Measurements from ENCODE around the gene GGT6. TPM values are rescaled to one million over a fixed set of nuclear protein-coding genes. Genes with fewer than 3 reads are reported as not detected.

Gene GGT6
- polyA plus RNA-seq, 1 of the 3 experiments (the other 2 are of a cell fraction), result not detected

DNA sequence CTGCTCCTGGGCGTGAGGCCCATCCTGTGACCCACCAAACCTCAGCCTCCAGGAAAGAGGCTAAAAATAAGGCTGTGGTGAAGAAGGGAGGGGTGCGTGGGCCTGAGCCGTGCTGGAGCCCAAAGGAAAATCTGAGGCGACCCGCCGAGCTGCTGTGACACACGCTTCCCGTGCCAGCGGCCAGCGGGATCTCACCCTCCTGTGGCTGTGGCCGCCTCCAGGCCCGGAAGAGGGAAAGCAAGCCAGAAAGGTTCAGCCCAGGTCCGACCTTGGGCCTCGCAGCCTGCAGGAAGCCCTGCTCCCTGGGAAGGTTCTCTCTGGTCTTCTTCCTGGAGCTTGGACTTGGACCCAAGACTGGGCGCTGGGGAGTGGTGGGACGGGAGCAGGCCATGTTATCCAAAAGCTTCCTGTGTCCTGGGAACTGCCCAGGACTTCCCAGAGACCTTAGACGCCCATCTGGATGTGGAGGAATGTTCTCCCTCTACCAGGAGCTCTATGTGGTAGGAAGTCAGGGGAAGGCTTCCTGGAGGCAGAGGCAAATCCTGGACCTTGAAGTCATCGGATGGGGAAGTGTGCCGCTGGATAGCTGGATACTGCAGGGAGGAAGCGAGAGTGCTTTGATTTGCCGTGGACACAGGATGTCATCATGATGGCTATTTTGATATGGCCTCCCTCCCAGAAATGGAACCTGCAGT is 50.3 kb downstream of the GGT6 start (continued):
- TF ChIP-seq GABPA (IDR thresholded peaks at IDR 0.05; ENCODE audit: low read depth) (no peak), RFX5 (IDR thresholded peaks at IDR 0.05; ENCODE audit: low read length) (no peak), GATA2 (CRISPR knock-in tag; IDR thresholded peaks at IDR 0.05) (no peak)

DNA sequence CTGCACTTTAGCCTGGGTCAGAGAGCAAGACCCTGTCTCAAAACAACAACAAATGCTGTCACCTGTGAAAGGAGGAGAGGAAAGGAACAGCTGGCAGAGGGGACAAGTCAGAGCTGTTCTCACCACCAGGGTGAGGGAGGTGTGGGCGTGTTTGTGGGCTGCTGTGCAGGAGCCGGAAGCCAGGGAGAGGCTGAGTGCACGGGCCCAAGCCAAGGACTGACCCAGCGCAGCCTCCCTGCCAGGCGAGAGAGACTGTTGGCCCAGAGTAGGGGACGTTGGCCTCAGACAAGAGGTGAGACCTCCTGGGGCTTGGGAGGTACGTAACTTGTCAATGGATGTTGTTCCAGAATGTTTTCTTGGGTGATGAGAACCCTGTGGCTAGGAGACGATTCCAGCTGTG is 51.0 kb downstream of the GGT6 start:
- Histone ChIP-seq H3K9ac (no peak overlapping the region), H3K4me1 (ENCODE audit: control insufficient read depth in 1 of 2, insufficient read depth in 2 of 2, low read depth in 1 of 2, low read length in 1 of 2) (no peaks in the 10 kb centered on the region; a peak in 1 of 4 replicates), H4K20me1 (ENCODE audit: insufficient read depth) (no peaks in the 10 kb centered on the region), H3K4me2 (no peak overlapping the region), H3K36me3 (replicated peaks in 1 of 2; ENCODE audit: control insufficient read depth in 1 of 2, insufficient read depth in 2 of 2, low read length in 1 of 2) (no peaks in the 10 kb centered on the region), H3K27ac (ENCODE audit: low read depth in 2 of 2, low read length in 1 of 2) (no peak overlapping the region), H3K4me3 (ENCODE audit: low read depth in 2 of 2, low read length in 1 of 2) (no peak overlapping the region), H3K9me2 (no peaks in the 10 kb centered on the region), H3K9me3 (no peaks in the 10 kb centered on the region), H3K79me2 (ENCODE audit: insufficient read depth) (no peaks in the 10 kb centered on the region), H2AFZ (ENCODE audit: low read depth) (no peak overlapping the region), H3K27me3 (ENCODE audit: insufficient read depth) (no peaks in the 10 kb centered on the region), H3F3A (replicated peaks; ENCODE audit: insufficient read depth) (no peaks in the 10 kb centered on the region)
- DNase-seq, result no peak
- POLR2A ChIA-PET, result no interaction called here
- WGBS (ENCODE audit: low lambda C conversion rate), result 69% methylated on average over 7 of the region's 8 CpGs
- TF ChIP-seq, protein P1, sequence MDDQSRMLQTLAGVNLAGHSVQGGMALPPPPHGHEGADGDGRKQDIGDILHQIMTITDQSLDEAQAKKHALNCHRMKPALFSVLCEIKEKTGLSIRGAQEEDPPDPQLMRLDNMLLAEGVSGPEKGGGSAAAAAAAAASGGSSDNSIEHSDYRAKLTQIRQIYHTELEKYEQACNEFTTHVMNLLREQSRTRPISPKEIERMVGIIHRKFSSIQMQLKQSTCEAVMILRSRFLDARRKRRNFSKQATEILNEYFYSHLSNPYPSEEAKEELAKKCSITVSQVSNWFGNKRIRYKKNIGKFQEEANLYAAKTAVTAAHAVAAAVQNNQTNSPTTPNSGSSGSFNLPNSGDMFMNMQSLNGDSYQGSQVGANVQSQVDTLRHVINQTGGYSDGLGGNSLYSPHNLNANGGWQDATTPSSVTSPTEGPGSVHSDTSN (IDR thresholded peaks at IDR 0.05), result no peak
- TF ChIP-seq, protein P2, sequence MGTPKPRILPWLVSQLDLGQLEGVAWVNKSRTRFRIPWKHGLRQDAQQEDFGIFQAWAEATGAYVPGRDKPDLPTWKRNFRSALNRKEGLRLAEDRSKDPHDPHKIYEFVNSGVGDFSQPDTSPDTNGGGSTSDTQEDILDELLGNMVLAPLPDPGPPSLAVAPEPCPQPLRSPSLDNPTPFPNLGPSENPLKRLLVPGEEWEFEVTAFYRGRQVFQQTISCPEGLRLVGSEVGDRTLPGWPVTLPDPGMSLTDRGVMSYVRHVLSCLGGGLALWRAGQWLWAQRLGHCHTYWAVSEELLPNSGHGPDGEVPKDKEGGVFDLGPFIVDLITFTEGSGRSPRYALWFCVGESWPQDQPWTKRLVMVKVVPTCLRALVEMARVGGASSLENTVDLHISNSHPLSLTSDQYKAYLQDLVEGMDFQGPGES (IDR thresholded peaks at IDR 0.05; ENCODE audit: low read depth, low read length), result no peak
- TF ChIP-seq POLR2AphosphoS5 (IDR thresholded peaks at IDR 0.05; ENCODE audit: low read depth, low read length) (no peak), NRF1 (IDR thresholded peaks at IDR 0.05; ENCODE audit: low read depth, low read length) (no peak), MXI1 (IDR thresholded peaks at IDR 0.05; ENCODE audit: low read depth, low read length) (no peak), RAD21 (IDR thresholded peaks at IDR 0.05; ENCODE audit: low read length) (no peak), YY1 (IDR thresholded peaks at IDR 0.05; ENCODE audit: low read depth) (no peak), EZH2phosphoT487 (IDR thresholded peaks at IDR 0.05; ENCODE audit: borderline replicate concordance, low read depth) (no peak), RXRA (IDR thresholded peaks at IDR 0.05; ENCODE audit: borderline replicate concordance, low read depth) (no peak), FOXJ3 (CRISPR knock-in tag; IDR thresholded peaks at IDR 0.05) (no peak), JUND (IDR thresholded peaks at IDR 0.05) (no peak), RCOR1 (IDR thresholded peaks at IDR 0.05; ENCODE audit: low read length) (no peak), RFX5 (IDR thresholded peaks at IDR 0.05; ENCODE audit: low read length) (no peak), NFIC (IDR thresholded peaks at IDR 0.05; ENCODE audit: borderline replicate concordance) (no peak), FOXM1 (IDR thresholded peaks at IDR 0.05; ENCODE audit: low read depth) (no peak)
- TF ChIP-seq, protein P3, sequence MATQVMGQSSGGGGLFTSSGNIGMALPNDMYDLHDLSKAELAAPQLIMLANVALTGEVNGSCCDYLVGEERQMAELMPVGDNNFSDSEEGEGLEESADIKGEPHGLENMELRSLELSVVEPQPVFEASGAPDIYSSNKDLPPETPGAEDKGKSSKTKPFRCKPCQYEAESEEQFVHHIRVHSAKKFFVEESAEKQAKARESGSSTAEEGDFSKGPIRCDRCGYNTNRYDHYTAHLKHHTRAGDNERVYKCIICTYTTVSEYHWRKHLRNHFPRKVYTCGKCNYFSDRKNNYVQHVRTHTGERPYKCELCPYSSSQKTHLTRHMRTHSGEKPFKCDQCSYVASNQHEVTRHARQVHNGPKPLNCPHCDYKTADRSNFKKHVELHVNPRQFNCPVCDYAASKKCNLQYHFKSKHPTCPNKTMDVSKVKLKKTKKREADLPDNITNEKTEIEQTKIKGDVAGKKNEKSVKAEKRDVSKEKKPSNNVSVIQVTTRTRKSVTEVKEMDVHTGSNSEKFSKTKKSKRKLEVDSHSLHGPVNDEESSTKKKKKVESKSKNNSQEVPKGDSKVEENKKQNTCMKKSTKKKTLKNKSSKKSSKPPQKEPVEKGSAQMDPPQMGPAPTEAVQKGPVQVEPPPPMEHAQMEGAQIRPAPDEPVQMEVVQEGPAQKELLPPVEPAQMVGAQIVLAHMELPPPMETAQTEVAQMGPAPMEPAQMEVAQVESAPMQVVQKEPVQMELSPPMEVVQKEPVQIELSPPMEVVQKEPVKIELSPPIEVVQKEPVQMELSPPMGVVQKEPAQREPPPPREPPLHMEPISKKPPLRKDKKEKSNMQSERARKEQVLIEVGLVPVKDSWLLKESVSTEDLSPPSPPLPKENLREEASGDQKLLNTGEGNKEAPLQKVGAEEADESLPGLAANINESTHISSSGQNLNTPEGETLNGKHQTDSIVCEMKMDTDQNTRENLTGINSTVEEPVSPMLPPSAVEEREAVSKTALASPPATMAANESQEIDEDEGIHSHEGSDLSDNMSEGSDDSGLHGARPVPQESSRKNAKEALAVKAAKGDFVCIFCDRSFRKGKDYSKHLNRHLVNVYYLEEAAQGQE (IDR thresholded peaks at IDR 0.05; ENCODE audit: low read depth, low read length), result no peak
- TF ChIP-seq, protein P4, sequence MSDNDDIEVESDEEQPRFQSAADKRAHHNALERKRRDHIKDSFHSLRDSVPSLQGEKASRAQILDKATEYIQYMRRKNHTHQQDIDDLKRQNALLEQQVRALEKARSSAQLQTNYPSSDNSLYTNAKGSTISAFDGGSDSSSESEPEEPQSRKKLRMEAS (IDR thresholded peaks at IDR 0.05; ENCODE audit: low read depth), result no peak
- TF ChIP-seq, protein P5, sequence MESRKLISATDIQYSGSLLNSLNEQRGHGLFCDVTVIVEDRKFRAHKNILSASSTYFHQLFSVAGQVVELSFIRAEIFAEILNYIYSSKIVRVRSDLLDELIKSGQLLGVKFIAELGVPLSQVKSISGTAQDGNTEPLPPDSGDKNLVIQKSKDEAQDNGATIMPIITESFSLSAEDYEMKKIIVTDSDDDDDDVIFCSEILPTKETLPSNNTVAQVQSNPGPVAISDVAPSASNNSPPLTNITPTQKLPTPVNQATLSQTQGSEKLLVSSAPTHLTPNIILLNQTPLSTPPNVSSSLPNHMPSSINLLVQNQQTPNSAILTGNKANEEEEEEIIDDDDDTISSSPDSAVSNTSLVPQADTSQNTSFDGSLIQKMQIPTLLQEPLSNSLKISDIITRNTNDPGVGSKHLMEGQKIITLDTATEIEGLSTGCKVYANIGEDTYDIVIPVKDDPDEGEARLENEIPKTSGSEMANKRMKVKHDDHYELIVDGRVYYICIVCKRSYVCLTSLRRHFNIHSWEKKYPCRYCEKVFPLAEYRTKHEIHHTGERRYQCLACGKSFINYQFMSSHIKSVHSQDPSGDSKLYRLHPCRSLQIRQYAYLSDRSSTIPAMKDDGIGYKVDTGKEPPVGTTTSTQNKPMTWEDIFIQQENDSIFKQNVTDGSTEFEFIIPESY (IDR thresholded peaks at IDR 0.05; ENCODE audit: borderline replicate concordance, low read depth), result no peak
- TF ChIP-seq, protein P6, sequence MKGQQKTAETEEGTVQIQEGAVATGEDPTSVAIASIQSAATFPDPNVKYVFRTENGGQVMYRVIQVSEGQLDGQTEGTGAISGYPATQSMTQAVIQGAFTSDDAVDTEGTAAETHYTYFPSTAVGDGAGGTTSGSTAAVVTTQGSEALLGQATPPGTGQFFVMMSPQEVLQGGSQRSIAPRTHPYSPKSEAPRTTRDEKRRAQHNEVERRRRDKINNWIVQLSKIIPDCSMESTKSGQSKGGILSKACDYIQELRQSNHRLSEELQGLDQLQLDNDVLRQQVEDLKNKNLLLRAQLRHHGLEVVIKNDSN (IDR thresholded peaks at IDR 0.05; ENCODE audit: borderline replicate concordance, low read depth), result no peak
- CTCF ChIA-PET, result no interaction called here

Measured in SK-N-SH (cell line).